ENCODE data around the gene CNN1.
"Not testable (repeated sequence)": the region's sequence is repeated elsewhere in the genome, so short reads cannot be mapped to it uniquely, and the experiment has no call there.

Gene CNN1

DNA sequence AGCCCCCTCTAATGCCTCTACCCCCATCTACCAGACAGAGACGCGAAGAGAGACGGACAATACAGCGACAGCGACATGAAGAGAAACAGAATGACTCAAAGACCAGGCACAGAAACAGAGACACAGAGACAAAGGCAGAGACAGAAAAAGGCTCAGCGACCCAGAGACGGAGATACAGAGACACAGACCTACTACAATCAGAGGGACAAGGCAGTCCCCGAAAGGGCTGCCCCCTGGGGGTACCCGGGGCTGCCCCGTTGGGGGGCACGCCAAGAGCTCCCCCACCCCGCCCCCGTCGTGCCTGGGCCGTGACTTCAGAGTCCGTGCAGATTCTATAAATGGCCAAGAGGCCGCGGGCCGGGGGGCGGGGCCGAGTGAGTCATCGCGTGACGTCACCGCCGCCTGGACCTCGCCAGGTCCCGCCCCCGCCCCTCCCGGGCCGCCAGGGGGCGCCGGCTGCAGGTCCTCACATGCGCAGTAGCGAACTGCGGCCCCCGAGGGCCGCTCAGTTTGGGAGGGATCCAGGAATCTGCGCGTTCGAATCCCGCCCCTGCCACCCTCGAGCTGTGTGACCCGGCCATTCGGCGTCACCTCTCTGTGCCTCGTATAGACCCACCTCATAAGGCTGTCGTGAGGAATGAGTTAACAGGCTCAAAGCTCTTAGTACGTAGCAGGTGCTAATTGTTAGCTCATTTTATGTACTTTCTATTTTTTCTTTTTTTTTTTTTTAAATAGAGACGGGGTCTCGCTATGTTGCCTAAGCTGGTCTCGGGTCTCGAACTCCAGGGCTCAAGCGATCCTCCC lies 2.7 kb upstream of the CNN1 start:
- DNase-seq = peak; percentile 88

DNA sequence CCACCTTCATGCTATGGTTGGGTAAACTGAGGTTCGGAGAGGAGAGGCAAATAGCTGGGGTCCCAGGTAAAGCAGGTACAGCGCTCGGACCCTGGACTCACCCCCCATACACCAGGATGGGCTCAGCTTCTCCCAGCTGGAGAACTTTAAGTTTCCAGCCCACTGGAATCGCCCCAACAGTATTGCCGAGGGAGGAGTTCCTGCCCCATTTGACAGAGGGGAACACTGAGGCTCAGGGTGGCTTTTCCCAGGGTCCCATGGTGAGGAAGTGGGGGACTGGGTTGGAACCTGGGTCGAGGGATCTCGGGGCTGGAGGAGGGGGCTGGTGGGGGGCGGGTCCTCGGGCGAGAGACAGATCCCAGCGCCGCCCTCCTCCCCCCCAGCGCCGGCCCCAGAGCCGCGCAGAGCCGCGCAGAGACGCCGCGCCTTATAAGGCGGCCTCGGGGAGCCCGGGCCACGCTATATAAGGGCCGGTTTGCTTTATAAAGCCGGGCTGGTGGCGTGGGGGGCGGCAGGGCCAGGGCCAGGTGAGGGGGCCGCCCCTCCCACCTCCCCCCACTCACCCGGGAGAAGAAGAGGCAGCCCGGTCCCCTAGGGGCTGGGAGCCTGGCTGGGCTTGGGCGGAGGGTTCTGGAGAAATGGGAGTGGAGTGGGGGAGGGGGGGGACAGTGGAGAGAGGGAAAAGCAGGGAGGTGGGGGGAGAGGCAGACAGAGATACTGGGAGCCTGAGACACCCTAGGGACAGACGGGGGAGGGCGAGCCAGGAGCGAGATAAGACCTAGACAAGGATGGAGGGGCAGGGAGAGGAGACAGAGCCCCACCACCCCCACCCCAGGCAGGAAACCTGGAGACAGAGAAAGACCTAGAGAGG lies 1.1 kb downstream of the CNN1 start:
- no peak for DNase-seq

DNA sequence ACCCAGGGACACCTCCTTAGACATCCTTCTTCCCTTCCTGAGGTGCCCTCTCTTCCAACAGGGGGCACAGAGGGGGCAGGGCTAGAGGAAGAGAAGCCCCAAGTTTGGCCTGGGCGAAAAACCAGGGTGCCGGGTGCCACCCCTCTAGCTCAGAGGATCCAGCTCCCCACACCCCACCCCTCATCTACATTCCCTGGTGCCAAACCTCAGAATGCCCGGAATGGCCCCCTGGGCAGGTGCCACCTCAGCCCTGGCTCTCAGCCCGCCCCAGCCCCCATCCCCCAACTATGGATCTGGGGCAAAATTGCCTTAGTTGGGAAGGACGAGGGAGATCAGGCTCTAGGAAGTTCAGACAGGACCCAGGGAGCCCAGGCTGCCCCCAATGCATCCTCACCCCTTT lies 2.0 kb downstream of the CNN1 start:
- DNase-seq = no peak

DNA sequence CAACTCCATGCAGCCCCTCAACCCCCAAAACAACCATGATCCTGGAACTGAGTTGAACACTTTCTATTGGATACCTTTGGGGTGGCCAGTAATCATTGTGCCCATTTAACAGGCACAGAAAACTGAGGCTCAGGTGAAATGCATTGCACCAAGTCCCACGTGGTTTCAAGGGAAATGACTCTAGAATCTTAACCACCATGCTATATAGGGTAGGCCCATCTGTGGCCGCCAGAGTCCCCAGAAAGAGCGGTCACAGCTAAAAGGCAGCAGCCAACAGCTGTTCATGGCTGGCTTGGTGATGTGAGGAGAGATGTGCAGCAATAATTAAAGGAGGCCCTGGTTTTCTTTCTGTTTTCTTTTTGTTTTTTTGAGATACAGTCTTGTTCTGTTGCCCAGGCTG lies 2.6 kb downstream of the CNN1 start:
- DNase-seq = no peak

DNA sequence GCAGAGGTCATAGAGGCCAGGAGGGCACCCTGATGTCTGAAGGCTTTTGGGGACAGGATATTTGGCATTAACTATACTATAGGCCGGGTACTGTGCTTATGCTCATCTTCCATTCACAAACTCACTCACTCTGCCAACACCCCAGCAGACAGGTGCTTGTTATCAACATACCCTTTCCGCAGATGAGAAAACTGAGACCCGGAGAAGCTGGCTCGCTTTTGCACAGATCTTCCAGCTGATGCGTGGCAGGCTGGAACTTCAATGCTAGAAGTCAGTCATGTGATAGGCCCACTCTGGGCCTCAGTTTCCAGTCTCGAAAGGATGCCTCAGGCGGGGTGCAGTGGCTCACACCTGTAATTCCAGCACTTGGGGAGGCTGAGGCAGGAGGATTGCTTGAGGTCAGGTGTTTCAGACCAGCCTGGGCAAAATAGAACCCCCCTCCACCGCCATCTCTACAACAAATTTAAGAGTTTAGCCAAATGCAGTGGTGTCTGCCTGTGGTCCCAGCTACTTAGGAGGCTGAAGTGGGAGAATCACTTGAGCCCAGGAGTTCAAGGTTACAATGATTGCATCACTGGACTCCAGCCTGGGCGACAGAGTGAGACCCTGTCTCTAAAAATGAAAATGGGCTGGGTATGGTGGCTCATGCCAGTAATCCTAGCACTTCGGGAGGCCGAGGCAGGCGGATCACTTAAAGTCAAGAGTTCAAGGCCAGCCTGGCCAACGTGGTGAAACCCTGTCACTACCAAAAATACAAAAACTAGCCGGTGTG lies 9.5 kb downstream of the CNN1 start:
- DNase-seq = no peak

DNA sequence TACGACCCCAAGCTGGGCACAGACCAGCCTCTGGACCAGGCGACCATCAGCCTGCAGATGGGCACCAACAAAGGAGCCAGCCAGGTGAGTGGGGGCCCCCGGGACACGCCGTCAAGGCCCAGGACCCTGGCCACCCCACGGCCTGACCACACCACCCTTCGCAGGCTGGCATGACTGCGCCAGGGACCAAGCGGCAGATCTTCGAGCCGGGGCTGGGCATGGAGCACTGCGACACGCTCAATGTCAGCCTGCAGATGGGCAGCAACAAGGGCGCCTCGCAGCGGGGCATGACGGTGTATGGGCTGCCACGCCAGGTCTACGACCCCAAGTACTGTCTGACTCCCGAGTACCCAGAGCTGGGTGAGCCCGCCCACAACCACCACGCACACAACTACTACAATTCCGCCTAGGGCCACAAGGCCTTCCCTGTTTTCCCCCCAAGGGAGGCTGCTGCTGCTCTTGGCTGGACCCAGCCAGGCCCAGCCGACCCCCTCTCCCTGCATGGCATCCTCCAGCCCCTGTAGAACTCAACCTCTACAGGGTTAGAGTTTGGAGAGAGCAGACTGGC lies 10.8 kb downstream of the CNN1 start:
- DNase-seq = no peak

DNA sequence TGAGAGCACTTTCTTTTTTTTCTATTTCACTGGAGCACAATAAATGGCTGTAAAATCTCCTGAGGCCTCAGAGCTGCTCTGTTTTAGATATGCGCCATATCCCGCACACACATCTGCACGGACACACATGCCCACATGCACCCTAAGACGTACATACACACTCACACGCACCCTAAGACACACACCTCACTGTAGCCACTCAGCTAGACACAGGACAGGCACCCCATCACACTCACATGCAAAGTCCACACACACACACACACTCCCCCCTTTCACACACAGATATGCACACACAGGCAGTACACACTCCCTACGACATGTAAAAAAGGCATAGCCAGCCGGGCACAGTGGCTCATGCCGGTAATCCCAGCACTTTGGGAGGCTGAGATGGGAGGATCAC lies 11.6 kb downstream of the CNN1 start:
- DNase-seq = no peak

DNA sequence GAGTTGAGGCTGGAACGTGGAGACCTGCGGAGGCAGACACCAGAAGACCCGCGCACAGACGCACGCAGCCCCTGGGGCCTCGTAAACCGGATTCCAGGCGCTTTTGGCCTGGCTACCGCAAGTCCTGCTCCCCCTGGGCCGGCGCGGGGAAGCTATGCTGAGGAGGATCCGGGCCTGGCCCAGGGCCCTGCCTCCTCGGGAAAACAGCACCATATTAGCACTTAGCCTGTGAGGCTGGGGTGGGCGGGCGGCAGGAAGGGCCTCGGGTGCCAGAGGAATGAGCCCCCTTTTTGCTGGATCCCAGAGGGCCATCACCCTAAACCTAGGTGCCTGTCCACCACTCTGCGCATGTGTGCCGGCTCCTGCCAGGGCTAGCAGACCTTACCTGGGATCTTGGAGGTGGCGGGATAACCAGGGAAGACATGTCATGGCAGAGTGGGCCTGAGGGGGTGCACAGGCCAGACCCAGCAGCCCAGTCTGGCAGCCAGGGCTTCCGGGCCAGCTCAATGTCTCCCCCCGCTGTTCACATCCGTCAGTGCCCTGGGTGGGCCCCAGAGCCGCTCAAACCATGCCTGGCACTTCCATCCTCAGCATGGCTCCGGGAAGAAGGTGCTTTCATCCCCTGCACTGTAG lies 13.1 kb downstream of the CNN1 start:
- no peak for DNase-seq

DNA sequence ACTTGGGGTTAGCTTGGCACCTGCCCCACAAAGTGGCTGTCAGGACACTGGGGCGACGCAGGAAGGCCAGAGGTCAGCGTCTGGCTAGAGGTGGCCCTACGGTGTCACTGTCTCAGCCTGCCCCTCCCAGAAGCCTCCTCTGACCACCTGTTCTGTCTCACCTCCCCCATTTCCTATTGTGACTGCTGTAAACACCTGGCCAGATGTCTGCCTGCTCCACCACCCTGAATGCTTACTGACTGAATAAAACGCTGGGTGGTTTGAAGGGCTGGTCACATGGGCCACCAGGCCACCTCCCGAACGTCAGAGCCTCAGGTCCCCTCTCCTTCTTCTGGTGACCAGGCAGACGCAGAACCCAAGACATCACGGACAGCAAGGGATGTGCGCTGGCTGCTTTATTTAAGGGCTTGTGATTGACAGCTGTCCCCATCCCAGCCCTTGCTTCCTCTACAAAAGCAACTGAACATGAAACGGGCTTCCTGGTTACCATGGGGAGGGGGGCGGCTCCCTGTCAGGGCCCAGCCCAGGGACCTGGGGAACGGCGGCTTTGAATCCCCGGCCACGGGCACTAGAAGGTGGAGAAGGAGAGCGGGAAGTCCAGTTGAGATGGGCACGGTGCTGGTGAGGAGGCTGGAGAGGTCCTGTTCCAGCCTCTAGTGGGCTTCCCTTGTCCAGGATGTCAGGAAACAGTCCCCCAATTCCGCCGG lies 14.2 kb downstream of the CNN1 start:
- DNase-seq = no peak

DNA sequence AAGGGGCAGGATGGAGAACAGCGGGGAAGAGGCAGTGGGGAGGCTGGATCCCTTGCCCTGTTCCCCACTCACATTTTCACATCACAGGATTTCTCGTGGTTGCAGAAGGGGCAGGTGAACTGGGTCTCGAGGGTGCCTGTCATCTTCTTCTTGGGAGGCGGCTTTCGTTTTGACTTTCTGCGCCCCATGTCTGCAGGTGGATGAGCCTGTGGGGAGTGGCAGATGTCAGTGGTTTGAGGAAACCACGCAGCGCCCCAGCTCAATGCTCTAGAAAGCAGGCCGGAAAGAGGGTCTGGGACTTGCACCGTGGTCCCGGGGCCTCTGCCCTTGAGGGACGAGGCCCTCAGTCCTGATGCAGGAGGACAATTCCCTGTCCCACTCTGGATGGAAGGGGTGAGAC lies 15.5 kb downstream of the CNN1 start:
- DNase-seq = no peak

DNA sequence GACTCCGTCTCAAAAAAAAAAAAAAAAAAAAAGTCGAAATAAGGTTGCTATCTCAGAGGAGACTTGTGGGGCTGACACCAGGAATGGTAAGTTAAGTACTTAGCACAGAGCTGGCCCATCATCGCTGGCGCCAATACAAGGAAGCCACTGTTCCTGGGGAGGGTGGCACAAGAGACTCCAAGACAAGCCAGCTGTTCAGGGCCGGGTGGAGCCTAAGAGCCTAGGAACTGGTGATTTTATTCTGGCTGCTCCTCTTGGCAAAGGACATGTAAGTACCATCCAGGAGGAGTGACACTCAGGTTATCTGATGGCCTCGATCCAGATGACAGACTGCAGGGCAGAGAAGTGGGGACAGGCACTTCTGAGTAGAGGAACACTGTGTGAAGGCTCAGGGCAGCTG lies 16.6 kb downstream of the CNN1 start:
- no peak for DNase-seq

DNA sequence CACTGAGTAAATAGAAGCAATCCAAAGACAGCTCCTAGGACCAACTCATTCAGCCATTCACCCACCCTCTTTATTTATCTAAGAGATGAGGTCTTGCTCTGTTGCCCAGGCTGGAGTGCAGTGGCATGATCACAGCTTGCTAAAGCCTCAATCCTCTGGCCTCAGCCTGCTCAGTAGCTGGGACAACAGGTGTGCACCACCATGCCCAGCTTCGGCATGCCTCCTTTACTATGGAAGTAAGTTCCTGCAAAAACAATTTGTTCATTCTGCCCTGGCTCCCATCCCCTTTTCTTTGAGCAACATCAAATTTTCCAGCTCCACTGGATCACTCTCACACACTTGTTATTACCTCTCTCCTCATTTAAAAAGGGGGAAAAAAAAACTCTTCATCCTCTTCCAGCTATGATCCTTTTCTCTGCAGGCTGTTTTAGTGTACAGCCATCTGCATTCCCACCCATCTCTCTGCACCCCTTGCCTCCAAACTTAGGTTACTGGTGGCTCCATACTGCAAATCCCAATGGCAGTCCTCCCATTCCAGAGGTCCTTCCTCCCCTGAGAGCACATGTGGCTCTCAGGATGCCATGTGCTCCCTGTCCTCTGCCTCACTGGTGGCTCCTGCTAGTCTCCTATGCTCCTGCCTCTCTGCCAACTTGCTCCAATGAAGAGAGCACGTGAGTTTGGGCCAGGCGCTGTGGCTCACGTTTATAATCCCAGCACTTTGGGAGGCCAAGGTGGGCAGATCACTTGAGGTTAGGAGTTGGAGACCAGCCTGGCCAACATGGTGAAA lies 18.2 kb downstream of the CNN1 start:
- no peak for DNase-seq

DNA sequence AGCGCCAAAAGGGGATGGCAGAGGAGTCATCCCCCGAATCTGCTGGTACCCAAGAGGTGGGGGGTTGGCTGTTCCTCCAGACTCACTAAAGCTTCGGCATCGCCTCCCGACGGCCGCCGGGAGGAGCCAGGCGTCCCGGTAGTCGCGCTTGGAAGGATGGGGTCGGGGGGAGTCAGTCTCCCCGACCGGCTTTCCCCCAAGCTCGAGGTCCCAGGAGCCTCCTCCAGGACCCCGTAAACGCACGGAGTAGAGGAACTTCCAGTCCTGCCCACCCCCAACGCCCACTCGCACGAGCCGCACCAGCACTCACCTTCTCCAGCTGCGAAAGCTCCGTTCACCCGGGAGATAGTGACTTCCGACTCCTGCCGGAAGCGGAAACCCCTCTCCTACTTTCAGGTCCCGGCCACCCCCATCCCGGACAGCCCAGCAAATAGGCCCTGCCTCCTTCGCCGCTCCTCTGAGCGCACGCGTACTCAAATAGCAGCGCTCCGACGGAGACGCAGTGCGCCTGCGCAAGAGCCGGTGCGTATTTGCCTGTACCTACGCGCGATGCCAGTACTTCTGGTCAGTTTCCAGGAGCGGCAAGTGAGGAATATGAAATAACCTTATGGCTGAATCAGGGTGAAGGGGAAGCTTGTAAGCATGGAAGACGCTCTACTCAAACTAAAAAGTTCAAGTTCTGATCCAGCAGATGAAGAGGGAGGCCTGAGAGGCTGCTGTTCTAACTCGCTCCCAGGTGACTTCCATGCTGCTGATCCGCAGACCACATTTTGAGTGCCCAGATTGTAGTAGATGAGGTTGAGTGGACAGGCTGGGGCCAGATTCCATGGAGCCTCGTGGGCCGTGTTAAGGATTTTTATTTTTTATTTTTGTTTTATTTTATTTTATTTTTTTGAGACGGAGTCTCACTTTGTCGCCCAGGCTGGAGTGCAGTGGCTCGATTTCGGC lies 20.5 kb downstream of the CNN1 start, which contains the start of gene ELOF1:
Gene ELOF1, minus strand, starts transcription at position 350 of the 948 bp plus-strand sequence. CDS start 4,883 bp downstream, outside the sequence.
- peak; percentile 98 for DNase-seq

DNA sequence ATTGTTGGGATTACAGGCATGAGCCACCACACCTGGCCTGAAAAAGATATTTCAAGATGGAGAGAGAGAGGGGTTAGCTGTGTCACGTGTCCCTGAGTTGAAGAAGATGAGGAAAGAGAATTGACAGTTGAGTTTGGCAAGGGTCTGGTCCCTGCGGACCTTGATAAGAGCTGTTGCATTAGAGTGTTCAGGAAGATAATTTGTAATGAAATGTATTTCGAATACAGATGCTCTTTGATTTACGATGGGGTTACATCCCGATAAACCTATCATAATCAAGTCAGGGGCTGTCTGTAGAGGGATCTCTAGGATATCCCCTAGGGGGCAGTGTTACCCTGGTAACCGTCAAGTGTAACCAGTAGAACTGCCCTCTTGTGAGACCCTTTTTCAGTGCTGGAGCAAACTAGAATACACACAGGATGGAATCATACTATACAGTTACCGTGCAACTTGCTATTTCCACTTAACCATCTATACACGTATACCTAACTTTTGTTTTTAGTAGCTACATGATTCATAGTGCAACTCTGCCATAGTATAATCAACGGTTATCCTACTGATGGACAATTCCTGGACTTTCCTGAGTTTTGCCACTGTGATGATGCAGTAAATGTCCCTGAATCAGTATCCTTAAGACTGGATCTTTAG lies 21.9 kb downstream of the CNN1 start:
- peak; percentile 65 for DNase-seq

DNA sequence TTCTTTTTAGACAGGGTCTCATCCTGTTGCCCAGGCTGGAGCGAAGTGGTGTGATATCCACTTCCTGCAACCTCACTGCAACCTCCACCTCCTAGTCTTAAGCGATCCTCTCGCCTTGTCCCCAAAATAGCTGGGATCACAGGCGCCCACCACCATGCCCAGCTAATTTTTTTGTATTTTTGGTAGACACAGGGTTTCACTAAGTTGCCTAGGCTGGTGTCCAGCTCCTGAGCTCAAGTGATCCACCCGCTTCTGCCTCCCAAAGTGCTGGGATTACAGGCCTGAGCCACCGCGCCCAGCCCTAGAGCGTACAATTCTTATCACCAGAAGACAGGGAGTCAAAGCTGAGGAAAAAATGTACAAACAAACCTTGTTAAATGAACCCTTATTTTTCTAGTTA lies 24.9 kb downstream of the CNN1 start:
- no peak for DNase-seq

DNA sequence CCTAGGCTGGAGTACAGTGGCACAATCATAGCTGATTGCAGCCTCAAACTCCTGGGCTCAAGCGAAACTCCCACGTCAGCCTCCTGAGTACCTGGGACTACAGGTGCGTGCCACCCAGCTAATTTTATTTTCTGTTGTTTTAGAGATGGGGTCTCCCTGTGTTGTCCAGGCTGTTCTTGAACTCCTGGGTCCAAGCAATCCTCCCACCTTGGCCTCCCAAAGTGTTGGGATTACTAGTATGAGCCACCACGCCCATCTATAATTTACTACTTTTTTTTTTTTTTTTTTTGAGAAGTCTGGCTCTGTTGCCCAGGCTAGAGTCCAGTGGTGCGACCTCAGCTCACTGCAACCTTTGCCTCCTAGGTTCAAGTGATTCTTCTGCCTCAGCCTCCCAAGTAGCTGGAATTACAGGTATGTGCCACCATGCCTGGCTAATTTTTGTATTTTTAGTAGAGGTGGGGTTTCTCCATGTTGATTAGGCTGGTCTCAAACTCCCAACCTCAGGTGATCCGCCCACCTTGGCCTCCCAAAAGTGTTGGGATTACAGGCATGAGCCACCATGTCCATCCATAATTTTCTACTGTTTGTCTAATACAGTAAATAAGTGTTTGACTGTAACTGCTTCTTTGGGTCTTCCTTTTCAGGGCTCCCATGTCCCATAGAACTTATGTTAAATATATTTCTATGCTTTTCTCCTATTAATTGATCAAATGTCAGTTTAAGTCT lies 25.6 kb downstream of the CNN1 start:
- not testable (repeated sequence) for DNase-seq

DNA sequence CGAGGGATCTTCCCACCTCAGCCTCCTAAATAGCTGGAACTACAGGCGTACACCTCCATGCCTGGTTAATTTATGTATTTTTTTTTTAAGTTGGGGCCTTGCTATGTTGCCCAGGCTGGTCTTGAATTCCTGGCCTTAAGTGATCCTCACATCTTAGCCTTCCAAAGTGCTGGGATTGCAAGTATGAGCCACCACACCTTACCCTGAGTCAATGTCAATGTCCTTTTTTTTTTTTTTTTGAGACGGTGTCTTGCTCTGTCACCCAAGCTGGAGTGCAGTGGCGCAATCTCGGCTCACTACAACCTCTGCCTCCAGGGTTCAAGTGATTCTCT lies 27.0 kb downstream of the CNN1 start:
- DNase-seq = not testable (repeated sequence)

DNA sequence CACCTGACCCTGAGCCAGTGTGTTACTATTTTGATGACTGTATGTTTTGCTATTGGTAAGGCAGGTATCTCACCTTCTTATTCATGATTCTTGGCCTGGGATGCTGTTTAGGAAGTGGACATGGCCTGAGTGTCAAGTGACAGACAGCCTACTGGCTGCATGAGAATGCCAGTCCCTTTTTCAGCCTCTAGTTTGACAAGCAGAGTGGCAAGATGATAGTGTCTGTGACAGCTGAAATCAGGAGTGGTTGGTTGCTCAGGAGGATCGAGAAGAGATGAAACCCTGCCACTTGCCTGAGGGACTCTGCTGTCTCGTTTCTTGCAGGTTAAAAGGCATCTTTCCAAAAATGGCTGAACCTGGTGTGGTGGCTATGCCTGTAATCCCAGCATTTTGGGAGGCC lies 27.5 kb downstream of the CNN1 start:
- DNase-seq = no peak

DNA sequence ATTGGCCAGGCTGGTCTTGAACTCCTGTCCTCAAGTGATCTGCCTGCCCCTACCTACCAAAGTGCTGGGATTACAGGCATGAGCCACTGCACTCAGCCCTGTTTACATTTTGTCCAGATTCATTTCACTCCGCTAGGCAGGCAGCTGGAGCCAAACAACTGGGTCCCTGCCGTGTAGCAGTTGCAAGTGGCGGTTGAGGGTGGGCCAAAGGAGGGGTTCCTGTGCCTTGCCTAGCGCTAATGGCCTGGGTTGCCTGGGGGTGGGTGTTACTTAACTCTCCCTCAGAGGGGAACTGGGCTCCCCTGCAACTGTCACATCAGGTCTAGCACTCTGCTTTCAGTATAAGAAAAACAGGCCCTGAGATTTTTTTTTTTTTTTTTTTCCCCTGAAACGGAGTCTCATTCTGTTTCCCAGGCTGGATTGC lies 31.4 kb downstream of the CNN1 start:
- no peak for DNase-seq
